Stimulated activated CD8-positive, alpha-beta memory T cell treated with anti-CD3 and anti-CD28 coated beads, Interleukin-15, amount 100 ng/mL, for 24 hours (primary cell): ENCODE data around the gene GPR62.
A peak's percentile ranks its signal among the peaks of the same experiment; 100 is the strongest.

Source experiments
- DNase-seq: peaks from one replicate; pipeline ENCODE4 v3.0.0-alpha.2; 2020; ENCODE audit warnings: low read depth

The GPR62 gene

GRCh38 chr3:51994530-51994929 is 39.3 kb downstream of the GPR62 start:
- DNase-seq, result no peak

DNA sequence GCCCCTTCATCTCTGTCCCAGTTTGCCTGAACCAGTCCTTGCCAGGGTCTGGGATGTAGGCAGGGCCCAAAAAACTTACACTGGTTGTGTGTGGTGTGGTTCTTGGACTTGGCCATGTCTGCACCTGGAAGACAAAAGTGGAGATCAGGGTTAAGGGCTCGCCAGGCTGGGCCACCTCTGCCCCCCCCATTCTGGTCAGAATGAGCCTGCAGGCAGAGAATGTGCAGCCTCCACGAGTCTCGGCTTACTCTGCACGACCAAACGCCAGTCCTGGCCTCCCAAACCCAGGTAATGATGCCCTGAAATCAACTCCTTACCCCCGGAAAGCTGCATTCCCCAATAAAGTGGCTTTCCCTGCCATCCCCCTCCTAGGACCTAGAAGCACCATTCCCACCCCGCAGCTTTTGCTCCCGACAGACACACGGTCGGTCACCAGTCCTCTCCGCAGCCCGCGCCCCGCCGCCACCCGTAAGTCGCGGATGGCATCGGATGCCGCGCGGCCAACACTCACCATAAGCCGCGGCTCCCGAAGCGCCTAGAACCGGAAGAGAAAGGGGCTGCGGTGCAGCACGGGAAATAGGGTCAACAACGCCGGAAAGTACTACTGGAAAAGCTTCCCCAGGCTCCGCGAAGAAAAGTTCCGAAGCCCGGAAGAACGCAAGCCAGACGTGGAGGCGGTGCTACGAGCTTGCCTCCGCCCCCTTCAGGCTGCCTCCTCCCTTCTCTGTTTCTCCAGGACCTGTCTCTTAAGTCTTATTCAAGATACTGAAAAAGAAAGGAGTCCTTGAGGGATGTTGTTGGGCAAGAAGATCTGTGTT is 40.4 kb downstream of the GPR62 start, which contains the start of gene RPL29:
Gene RPL29, minus strand, starts transcription at position 550 of the 818 bp plus-strand sequence. Its CDS starts 434 bp downstream, at position 116.
- DNase-seq, result peak; percentile 71

DNA sequence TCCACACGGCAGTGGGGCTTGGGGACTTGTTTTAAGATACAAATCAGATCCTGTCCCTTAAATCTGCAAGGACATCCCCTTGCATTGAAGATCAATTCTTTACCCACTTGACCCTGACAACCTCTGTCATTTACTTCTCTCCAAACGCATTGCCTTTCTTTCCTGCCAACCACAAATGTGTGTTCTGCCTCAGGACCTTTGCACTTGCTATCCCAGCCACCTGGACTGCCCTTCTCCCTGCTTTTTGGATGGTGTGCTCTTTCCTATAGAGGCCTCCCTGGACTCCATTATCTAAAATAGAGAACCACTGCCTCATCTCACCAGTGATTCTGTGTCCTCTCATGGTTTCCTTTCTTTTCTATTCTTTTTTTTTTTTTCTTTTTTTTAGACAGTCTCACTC is 42.0 kb downstream of the GPR62 start:
- DNase-seq, result no peak

DNA sequence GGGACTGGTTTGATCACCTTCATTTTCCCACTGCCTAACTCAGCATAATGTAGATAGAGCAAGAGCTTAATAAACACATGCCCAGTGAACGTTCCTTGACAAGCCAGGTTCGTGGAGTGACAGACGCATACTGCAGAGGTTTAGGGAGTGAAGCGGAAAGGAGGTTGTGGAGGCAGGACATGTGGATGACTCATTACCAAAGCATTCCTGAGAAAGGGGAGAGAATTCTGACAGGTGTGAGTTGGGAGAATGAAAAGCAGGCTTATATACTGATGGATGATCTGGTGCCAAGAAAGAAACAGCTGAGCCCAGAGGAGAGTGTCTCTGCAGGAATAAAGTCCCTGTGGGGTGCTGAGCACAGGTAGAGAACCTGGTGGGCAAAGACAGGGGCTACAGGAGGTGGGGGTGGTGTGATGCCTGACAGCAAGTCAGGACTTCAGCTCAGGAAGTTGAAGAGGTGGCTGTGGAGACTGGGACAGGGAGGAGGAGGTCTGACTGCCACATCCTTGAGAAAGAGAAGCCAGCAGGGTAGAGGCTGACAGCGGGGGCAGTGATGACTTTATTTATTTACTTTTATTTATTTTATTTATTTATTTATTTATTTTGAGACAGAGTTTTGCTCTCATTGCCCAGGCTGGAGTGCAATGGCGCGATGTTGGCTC is 42.9 kb downstream of the GPR62 start:
- no peak for DNase-seq

DNA sequence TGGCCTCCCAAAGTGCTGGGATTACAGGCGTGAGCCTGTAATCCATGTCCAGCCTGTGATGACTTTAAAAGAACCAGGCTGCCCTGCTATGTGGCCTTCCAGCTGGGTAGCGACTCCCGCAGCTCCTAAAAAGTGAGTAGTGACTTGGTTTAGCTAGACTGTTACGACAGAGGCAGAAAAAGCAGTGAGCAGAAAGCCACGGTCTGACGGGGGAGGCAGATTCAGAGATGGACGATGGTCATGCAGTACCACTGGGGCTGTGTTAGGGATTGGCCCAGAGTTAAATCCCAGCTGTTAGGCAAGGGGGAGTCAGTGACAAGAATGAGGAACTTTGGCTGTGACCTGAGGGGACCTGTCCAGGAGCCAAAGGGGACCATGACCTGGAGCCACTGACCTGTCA is 43.6 kb downstream of the GPR62 start:
- no peak for DNase-seq

DNA sequence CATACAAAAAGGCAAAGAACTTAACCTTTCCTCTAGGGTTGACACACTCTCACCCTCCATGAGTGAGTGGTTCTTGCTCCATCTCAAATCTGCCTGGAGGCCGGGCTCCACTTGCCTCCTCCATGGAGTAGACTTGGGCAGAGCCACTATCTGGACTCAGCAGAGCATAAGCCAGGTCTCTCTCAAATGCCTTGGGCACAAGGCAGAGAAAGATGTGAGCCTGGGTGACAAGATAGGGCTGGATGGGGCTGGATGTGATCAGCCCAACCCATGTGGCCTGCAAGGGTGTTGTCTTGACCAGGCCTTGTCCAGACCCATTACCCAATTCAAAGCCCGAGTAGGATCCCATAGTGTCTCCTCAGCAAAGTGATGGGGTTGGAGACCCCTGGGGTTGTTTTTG is 44.7 kb downstream of the GPR62 start:
- DNase-seq, result no peak

DNA sequence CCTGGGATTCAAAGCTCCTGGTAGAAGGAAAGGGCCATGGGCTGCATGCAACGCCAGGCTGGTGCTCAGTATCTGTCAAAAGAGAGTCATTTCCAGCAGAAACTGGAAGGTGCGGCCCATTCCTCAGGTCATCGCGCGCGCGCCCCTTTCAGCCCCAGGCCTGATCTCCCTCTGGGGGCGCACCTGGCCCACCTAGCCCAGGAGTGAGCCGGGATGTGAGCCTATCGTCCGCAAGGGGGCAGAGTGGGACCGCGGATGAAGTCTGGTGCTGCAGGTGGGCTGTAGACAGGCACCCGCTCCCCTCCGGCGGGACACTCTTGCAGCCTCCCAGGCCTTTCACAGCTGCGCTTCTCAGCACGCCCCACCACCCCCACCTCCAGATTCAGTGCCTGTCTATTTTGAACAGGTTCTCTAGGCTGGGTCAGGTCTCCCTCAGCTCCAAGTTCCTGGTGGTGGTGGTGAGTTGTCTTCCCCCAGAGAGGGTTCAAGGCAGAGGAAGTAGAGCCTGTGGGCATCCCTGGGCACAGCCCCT is 46.3 kb downstream of the GPR62 start:
- peak; percentile 71 for DNase-seq

DNA sequence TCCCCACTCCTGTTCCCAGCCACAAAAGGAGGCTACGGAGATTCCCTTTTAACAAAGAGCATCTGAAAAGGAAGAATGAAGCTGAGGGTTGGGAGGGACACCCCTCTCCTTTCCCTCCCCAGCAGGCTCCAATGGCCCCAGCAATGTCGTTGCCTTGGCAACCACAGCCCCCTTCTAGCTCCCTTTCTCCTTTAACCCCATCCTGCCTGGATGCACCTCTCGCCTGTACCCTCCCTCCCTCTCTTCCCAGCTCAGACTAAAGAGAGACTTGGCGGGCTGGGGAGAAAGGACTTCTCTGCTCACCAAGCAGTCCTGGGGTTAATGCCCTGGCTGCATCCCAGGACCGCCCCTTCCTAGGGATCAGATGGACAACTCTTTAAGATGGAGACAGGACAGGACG is 47.6 kb downstream of the GPR62 start:
- no peak for DNase-seq

GRCh38 chr3:52004163-52004787 is 49.1 kb downstream of the GPR62 start:
- DNase-seq, result no peak

- DNase-seq, result no peak
Observed at GRCh38 chr3:52004906-52005395, 49.8 kb downstream of the GPR62 start.

- DNase-seq, result no peak
Observed at GRCh38 chr3:52005571-52005986, 50.4 kb downstream of the GPR62 start.

DNA sequence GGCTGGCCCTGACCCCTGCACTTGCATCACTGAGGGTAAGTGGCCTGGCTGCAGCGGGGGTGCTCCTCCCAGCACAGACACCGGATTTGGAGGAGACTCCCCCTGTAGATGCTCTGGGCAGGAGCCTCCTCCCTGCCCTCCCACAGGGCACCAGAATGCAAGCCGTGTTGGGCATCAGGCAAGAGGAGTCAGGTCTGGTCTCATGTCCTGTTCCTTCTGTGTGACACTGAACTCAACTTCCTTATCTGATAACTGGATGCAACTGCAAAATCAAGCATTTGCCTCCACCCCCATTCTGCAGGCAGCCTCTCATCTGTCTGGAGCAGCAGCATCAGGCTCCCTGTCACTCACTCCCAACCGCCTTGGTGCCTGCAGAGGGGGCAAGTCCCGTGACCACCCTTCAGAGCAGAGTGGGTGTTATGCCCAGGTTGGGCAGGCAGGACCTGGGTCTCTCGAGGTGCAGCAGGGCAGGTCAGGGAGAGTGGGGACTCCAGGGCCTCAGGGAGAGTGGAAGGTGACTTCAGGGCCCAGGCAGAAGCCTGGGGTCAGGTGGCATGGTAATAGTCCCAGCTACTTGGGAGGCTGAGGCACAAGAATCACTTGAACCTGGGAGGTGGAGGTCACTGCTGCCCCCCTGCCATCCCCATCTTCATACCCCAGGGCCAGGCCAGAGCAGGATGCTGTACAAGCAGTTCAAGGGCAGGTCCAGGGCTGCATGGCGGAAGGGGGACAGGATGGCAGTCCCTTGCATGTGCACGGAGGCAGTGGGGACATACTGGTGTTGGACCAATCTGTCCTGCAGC is 51.0 kb downstream of the GPR62 start:
- DNase-seq, result no peak

DNA sequence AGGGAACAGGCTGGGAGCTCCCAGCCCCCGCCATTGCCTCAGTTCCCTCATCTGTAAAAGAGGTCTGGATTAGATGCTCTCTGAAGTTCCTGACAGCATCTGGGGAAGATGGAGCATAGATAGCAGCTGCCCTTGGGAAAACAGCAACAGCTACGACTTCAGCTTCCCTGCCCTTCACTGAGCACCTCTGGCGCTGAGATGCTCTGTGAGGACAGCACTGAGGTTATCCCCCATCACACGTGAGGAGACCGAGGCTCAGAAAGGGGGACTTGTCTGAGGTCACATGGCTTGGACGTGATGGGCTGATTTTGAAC is 51.6 kb downstream of the GPR62 start:
- no peak for DNase-seq
